Fibroblast of pulmonary artery (primary cell): ENCODE results near the gene ALB.

ENCODE experiments used
- DNase-seq: peaks from one replicate; pipeline ENCODE4 v3.0.0-alpha.2; 2010; ENCODE audit warnings: low read depth
- H3K4me3 ChIP-seq: replicated peaks from 2 replicates; pipeline ENCODE4 v1.5.1; 2011; ENCODE audit warnings: low read depth, mild to moderate bottlenecking, control low read depth, low read length, moderate library complexity
- TF ChIP-seq, protein P1 (sequence below): IDR thresholded peaks from 2 replicates; pipeline ENCODE4 v1.5.1; 2011; ENCODE audit warnings: mild to moderate bottlenecking, control low read depth, low read length, inconsistent platforms; ENCODE audit errors: missing control alignments

The ALB gene

DNA sequence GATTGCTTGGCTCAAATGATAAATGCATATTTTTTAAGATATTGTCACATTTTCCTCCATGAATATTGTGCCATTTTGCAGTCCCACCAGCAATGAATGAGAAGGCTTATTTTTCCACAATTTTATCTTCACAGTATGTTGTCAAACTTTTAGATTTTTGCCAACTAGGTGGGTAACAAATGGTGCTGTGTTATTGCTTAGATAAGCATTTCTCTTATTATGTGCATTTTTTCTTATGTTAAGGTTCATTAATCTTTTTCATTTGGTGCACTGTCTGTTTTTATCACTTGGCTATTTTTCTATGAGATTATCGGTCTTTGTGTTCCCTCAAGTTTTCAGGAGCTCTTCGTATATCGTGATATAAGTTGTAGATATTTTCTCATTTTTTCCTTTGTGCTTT, 64.1 kb downstream of the ALB start:
- DNase-seq, result no peak
- TF ChIP-seq, protein P1, sequence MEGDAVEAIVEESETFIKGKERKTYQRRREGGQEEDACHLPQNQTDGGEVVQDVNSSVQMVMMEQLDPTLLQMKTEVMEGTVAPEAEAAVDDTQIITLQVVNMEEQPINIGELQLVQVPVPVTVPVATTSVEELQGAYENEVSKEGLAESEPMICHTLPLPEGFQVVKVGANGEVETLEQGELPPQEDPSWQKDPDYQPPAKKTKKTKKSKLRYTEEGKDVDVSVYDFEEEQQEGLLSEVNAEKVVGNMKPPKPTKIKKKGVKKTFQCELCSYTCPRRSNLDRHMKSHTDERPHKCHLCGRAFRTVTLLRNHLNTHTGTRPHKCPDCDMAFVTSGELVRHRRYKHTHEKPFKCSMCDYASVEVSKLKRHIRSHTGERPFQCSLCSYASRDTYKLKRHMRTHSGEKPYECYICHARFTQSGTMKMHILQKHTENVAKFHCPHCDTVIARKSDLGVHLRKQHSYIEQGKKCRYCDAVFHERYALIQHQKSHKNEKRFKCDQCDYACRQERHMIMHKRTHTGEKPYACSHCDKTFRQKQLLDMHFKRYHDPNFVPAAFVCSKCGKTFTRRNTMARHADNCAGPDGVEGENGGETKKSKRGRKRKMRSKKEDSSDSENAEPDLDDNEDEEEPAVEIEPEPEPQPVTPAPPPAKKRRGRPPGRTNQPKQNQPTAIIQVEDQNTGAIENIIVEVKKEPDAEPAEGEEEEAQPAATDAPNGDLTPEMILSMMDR, result no peak
- H3K4me3 ChIP-seq, result no peak overlapping the region

- H3K4me3 ChIP-seq, result no peak overlapping the region
- no peak for DNase-seq
- TF ChIP-seq, protein P1, result no peak
Observed at GRCh38 chr4:73470728-73471127, 66.6 kb downstream of the ALB start.
